OCI-LY1 (cell line): ENCODE results near the gene PRKCE.

ENCODE experiments used
- CTCF ChIP-seq: fragments of 200-600 bp; sonication (generic), shearing (Covaris generic); IDR thresholded peaks from 2 replicates; pipeline ENCODE4 v1.5.1; 2017; ENCODE audit warnings: mild to moderate bottlenecking, antibody characterized with exemption, low read length, moderate library complexity, mixed read lengths
- EZH2 ChIP-seq: fragments of 200-600 bp; sonication (generic), shearing (Covaris generic); IDR thresholded peaks from 2 replicates; pipeline ENCODE4 v1.8.0; 2017; ENCODE audit warnings: borderline replicate concordance, mixed run types, mild to moderate bottlenecking, antibody characterized with exemption, low read length, moderate library complexity, mixed read lengths

- TF ChIP-seq EZH2, result no peak
- no peak for TF ChIP-seq CTCF
Observed at GRCh38 chr2:46187112-46187618, 535.7 kb downstream of the PRKCE start.
